ENCODE data around the gene FBLIM1.

FBLIM1 gene

GRCh38 chr1:15835741-15836510 lies 77.3 kb downstream of the FBLIM1 start:
- Histone ChIP-seq H3K36me3 (ENCODE audit: control insufficient read depth in 2 of 2, insufficient read depth in 2 of 2, low read length in 2 of 2) (no peaks in the 10 kb centered on the region), H3K4me3 (ENCODE audit: low read length in 2 of 2) (peak overlapping the region; percentile 89 to 91), H3K9ac (ENCODE audit: low read length in 2 of 2) (peak overlapping the region; percentile 97 to 98), H3K27me3 (ENCODE audit: control insufficient read depth in 1 of 2, insufficient read depth in 2 of 2, low read length in 2 of 2) (no peaks in the 10 kb centered on the region), H3K27ac (ENCODE audit: low read length) (peak overlapping the region; percentile 100), H3K9me3 (ENCODE audit: control insufficient read depth in 2 of 2, low read length in 2 of 2) (no peaks in the 10 kb centered on the region), H3K4me1 (ENCODE audit: control insufficient read depth, insufficient read depth, low read length) (peaks cover 13% of the 10 kb centered on the region)

All from stomach smooth muscle (tissue), 2 donors.